Endothelial cell of umbilical vein (primary cell): ENCODE data around the gene CDS2.

ENCODE experiments used
- CTCF ChIP-seq, 2 donors: IDR thresholded peaks; 1 replicate in 1 of 2; 2 replicates in 1 of 2; pipeline ENCODE4 v1.5.1; 2011; ENCODE audit warnings: low read length in 2 of 2, mild to moderate bottlenecking in 2 of 2, moderate library complexity in 2 of 2, control low read depth in 1 of 2, inconsistent platforms in 1 of 2, low read depth in 1 of 2; ENCODE audit not compliant: insufficient read depth in 1 of 2; ENCODE audit errors: extremely low read depth in 1 of 2
- EZH2 ChIP-seq: IDR thresholded peaks from 2 replicates; pipeline ENCODE4 v1.6.1; 2012; ENCODE audit warnings: borderline replicate concordance, low read depth, mild to moderate bottlenecking, moderate library complexity, low read length, inconsistent platforms; ENCODE audit not compliant: severe bottlenecking
- GATA2 ChIP-seq: IDR thresholded peaks from 2 replicates; pipeline ENCODE4 v1.7.0; 2011; ENCODE audit warnings: low read depth, mild to moderate bottlenecking, moderate library complexity, mixed read lengths, low read length; ENCODE audit not compliant: insufficient read length, insufficient read depth
- JUN ChIP-seq: IDR thresholded peaks from 2 replicates; pipeline ENCODE4 v1.6.1; 2011; ENCODE audit warnings: borderline replicate concordance, low read depth; ENCODE audit not compliant: insufficient read length, insufficient read depth
- MAX ChIP-seq: IDR thresholded peaks from 2 replicates; pipeline ENCODE4 v1.6.1; 2011; ENCODE audit not compliant: insufficient read depth, insufficient read length
- MYC ChIP-seq: IDR thresholded peaks from one replicate; pipeline ENCODE4 v1.6.1; 2011; ENCODE audit warnings: mild to moderate bottlenecking, low read depth, low read length
- POLR2A ChIP-seq: IDR thresholded peaks from 2 replicates; pipeline ENCODE4 v1.6.1; 2012; ENCODE audit warnings: low read depth, mild to moderate bottlenecking, control low read depth, low read length
- POLR2AphosphoS5 ChIP-seq: IDR thresholded peaks from 2 replicates; pipeline ENCODE4 v1.6.1; 2012; ENCODE audit warnings: low read depth, mild to moderate bottlenecking, control low read depth, low read length, moderate library complexity; ENCODE audit not compliant: insufficient read depth

GRCh38 chr20:5088688-5089087 lies 38.1 kb upstream of the CDS2 start:
- no peak for TF ChIP-seq EZH2
- no peak for TF ChIP-seq CTCF (IDR thresholded peaks at IDR 0.05; ENCODE audit: extremely low read depth in 1 of 2, insufficient read depth in 1 of 2, low read depth in 1 of 2, low read length in 2 of 2)
- no peak for TF ChIP-seq POLR2AphosphoS5
- no peak for TF ChIP-seq POLR2A
- no peak for TF ChIP-seq JUN
- TF ChIP-seq MAX: no peak
- TF ChIP-seq MYC: no peak
- no peak for TF ChIP-seq GATA2
